Fibroblast of lung (primary cell): Measurements from ENCODE around the gene PLEKHA8. TPM values are rescaled to one million over a fixed set of nuclear protein-coding genes. Genes with fewer than 3 reads are reported as not detected.

Experiments used
- DNase-seq, 2 donors: peaks; one replicate each; pipeline versions ENCODE4 v3.0.0 to v3.0.0-alpha.2; 2010; ENCODE audit warnings: low read depth in 2 of 2
- H2AFZ ChIP-seq: 2 replicates; pipeline ENCODE4 v1.5.1; 2012; ENCODE audit warnings: low read length, control low read depth, inconsistent platforms
- H3K27ac ChIP-seq: 2 replicates; pipeline ENCODE4 v1.5.1; 2011; ENCODE audit warnings: low read length, control low read depth; ENCODE audit not compliant: insufficient read depth
- H3K27me3 ChIP-seq: 2 replicates; pipeline ENCODE4 v1.5.1; 2011; ENCODE audit warnings: mild to moderate bottlenecking, low read length; ENCODE audit not compliant: control insufficient read depth, insufficient read depth
- H3K36me3 ChIP-seq: 2 replicates; pipeline ENCODE4 v1.5.1; 2011; ENCODE audit warnings: low read length; ENCODE audit not compliant: control insufficient read depth, insufficient read depth
- H3K4me1 ChIP-seq: 2 replicates; pipeline ENCODE4 v1.5.1; 2011; ENCODE audit warnings: low read length; ENCODE audit not compliant: control insufficient read depth, insufficient read depth; ENCODE audit errors: extremely low read depth
- H3K4me2 ChIP-seq: 2 replicates; pipeline ENCODE4 v1.5.1; 2011; ENCODE audit warnings: low read length, control low read depth; ENCODE audit not compliant: insufficient read depth; ENCODE audit errors: extremely low read depth
- H3K4me3 ChIP-seq, 4 experiments: fragments of 200-600 bp in 1 of 4; sonication (generic) in 1 of 4; replicated peaks in 1 of 4; 2 replicates each; pipeline ENCODE4 v1.5.1; 2011 to 2016; ENCODE audit warnings: low read length in 4 of 4, low read depth in 3 of 4, mild to moderate bottlenecking in 3 of 4, control low read depth in 2 of 4, inconsistent platforms in 1 of 4, mixed read lengths in 1 of 4; ENCODE audit not compliant: insufficient read depth in 1 of 4; ENCODE audit errors: control extremely low read depth in 1 of 4
- H3K79me2 ChIP-seq: 2 replicates; pipeline ENCODE4 v1.5.1; 2012; ENCODE audit warnings: mild to moderate bottlenecking, low read length, inconsistent platforms; ENCODE audit not compliant: control insufficient read depth, insufficient read depth
- H3K9ac ChIP-seq: 2 replicates; pipeline ENCODE4 v1.5.1; 2011; ENCODE audit warnings: mild to moderate bottlenecking, low read length, control low read depth; ENCODE audit not compliant: insufficient read depth
- H3K9me3 ChIP-seq: 2 replicates; pipeline ENCODE4 v1.5.1; 2012; ENCODE audit warnings: low read depth, low read length; ENCODE audit not compliant: control insufficient read depth, insufficient read depth
- H4K20me1 ChIP-seq: 2 replicates; pipeline ENCODE4 v1.5.1; 2011; ENCODE audit warnings: low read length; ENCODE audit not compliant: control insufficient read depth, insufficient read depth; ENCODE audit errors: extremely low read depth
- CTCF ChIP-seq, 2 donors: IDR thresholded peaks in 1 of 2; conservative IDR thresholded peaks in 1 of 2; 1 replicate in 1 of 2; 2 replicates in 1 of 2; pipeline ENCODE4 v1.5.1; 2011 to 2012; ENCODE audit warnings: low read length in 2 of 2, control low read depth in 1 of 2, inconsistent platforms in 1 of 2, low read depth in 1 of 2, mild to moderate bottlenecking in 1 of 2
- EZH2 ChIP-seq: IDR thresholded peaks from 2 replicates; pipeline ENCODE4 v1.5.1; 2012; ENCODE audit warnings: low read length, control low read depth, mild to moderate bottlenecking; ENCODE audit errors: missing control alignments
- polyA plus RNA-seq, 2 donors: library from polyadenylated mRNA; depleted of rRNA in 1 of 2; stranded (reverse) in 1 of 2; unstranded in 1 of 2; fragments of >200 nt; gene quantifications; 2 replicates each; pipeline ENCODE4 v1.2.1, GENCODE V29; 2011 to 2012; ENCODE audit warnings: missing spikeins in 1 of 2
- total RNA-seq: library from RNA; depleted of rRNA; stranded (reverse); fragments of >200 nt; gene quantifications from 2 replicates; pipeline ENCODE4 v1.2.1, GENCODE V29; 2014

Gene PLEKHA8
- total and polyA plus RNA-seq, 2 donors (not counting 1 experiment from before 2014, with no cell fraction given), result 9.5 to 15.5 TPM

- Histone ChIP-seq H3K27ac (no peak overlapping the region), H3K9ac (no peak overlapping the region), H3K9me3 (no peaks in the 10 kb centered on the region), H3K4me1 (no peaks in the 10 kb centered on the region), H3K79me2 (no peaks in the 10 kb centered on the region), H2AFZ (no peak overlapping the region), H4K20me1 (no peaks in the 10 kb centered on the region), H3K4me2 (no peak overlapping the region), H3K27me3 (no peaks in the 10 kb centered on the region), H3K36me3 (no peaks in the 10 kb centered on the region), H3K4me3 (no peak overlapping the region)
- no peak for DNase-seq
- TF ChIP-seq CTCF (conservative IDR thresholded peaks at IDR 0.05 in 1 of 2, IDR thresholded peaks at IDR 0.05 in 1 of 2; ENCODE audit: low read depth in 1 of 2, low read length in 2 of 2), result no peak
- TF ChIP-seq EZH2, result no peak
Observed at GRCh38 chr7:30082686-30083085, 54.5 kb downstream of the PLEKHA8 start.

GRCh38 chr7:30083334-30083733, 55.1 kb downstream of the PLEKHA8 start:
- Histone ChIP-seq H3K9me3 (no peaks in the 10 kb centered on the region), H3K36me3 (no peaks in the 10 kb centered on the region), H4K20me1 (no peaks in the 10 kb centered on the region), H3K27me3 (no peaks in the 10 kb centered on the region), H3K79me2 (no peaks in the 10 kb centered on the region), H3K4me3 (no peak overlapping the region), H3K9ac (no peak overlapping the region), H3K27ac (no peak overlapping the region), H2AFZ (no peak overlapping the region), H3K4me2 (no peak overlapping the region), H3K4me1 (no peaks in the 10 kb centered on the region)
- DNase-seq, result no peak
- no peak for TF ChIP-seq CTCF (conservative IDR thresholded peaks at IDR 0.05 in 1 of 2, IDR thresholded peaks at IDR 0.05 in 1 of 2; ENCODE audit: low read depth in 1 of 2, low read length in 2 of 2)
- no peak for TF ChIP-seq EZH2

GRCh38 chr7:30084212-30084611, 56.0 kb downstream of the PLEKHA8 start:
- no peaks in the 10 kb centered on the region for H3K9me3 ChIP-seq
- no peaks in the 10 kb centered on the region for H3K4me1 ChIP-seq
- H3K79me2 ChIP-seq, result no peaks in the 10 kb centered on the region
- H3K9ac ChIP-seq, result no peak overlapping the region
- no peak overlapping the region for H3K4me3 ChIP-seq
- no peak for DNase-seq
- no peak overlapping the region for H3K27ac ChIP-seq
- H2AFZ ChIP-seq, result no peak overlapping the region
- no peak overlapping the region for H3K4me2 ChIP-seq
- no peaks in the 10 kb centered on the region for H3K27me3 ChIP-seq
- TF ChIP-seq CTCF (conservative IDR thresholded peaks at IDR 0.05 in 1 of 2, IDR thresholded peaks at IDR 0.05 in 1 of 2; ENCODE audit: low read depth in 1 of 2, low read length in 2 of 2) (no peak), EZH2 (no peak)
- H4K20me1 ChIP-seq, result no peaks in the 10 kb centered on the region
- no peaks in the 10 kb centered on the region for H3K36me3 ChIP-seq
